ENCODE measurements around the gene SCTR. TPM values are rescaled to one million over a fixed set of nuclear protein-coding genes. Genes with fewer than 3 reads are reported as not detected.

SCTR gene
- total and polyA plus RNA-seq, 3 donors from 2014 or later: 1.1 to 6.6 (median 2.0) TPM

DNA sequence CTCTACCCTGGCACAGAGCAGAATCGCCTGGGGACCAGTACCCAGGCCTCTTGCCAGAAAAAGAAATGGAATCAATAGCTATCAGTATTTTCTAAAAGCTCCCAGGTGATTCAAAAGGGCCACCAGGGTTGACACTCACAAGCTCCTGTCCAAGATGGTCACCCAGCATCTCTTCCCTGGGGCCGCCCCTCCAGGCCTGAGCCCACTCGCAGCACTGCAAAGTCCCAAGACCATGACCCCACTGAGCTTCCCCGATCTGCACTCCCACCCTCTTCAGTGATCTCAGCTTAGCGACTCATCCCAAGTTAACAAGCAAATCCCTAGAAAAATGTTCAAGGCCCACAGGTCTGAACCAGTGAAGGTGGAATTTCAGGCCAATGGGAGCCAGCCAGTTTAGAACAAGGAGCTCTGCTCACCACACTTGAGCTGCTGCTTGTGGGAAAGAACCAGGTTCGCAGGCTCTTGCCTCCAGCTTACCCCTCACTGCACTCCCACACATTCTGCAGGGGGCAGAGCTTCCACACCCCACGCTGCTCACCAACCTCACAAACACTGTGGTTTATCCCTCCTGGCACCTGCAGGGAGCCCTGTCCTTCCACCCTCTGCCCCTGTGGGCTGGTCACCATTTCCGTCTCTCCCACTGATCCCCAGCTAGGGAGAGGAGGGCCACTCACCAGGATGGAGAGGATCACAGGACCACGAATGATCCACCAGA is 72.8 kb downstream of the SCTR start:
- WGBS, 2 donors: 77 to 94% methylated on average over 9 of the region's 9 CpGs
- TF ChIP-seq, protein P1, sequence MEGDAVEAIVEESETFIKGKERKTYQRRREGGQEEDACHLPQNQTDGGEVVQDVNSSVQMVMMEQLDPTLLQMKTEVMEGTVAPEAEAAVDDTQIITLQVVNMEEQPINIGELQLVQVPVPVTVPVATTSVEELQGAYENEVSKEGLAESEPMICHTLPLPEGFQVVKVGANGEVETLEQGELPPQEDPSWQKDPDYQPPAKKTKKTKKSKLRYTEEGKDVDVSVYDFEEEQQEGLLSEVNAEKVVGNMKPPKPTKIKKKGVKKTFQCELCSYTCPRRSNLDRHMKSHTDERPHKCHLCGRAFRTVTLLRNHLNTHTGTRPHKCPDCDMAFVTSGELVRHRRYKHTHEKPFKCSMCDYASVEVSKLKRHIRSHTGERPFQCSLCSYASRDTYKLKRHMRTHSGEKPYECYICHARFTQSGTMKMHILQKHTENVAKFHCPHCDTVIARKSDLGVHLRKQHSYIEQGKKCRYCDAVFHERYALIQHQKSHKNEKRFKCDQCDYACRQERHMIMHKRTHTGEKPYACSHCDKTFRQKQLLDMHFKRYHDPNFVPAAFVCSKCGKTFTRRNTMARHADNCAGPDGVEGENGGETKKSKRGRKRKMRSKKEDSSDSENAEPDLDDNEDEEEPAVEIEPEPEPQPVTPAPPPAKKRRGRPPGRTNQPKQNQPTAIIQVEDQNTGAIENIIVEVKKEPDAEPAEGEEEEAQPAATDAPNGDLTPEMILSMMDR (IDR thresholded peaks at IDR 0.05): no peak
- TF ChIP-seq POLR2A (IDR thresholded peaks at IDR 0.05): no peak
- intact Hi-C loops (cut with DNase I; ENCODE audit: low total_unique reads): no loop called here

GRCh38 chr2:119449521-119449920 is 74.8 kb downstream of the SCTR start:
- TF ChIP-seq, protein P1 (IDR thresholded peaks at IDR 0.05): no peak
- no peak for TF ChIP-seq POLR2A (IDR thresholded peaks at IDR 0.05)
- WGBS, 2 donors: 57 to 80% methylated on average over 3 of the region's 3 CpGs

More for the DNA sequence above, 72.8 kb downstream of the SCTR start:
- H3K27me3 ChIP-seq: no peaks in the 10 kb centered on the region
- no peak overlapping the region for H3K4me3 ChIP-seq
- H3K4me1 ChIP-seq: no peaks in the 10 kb centered on the region
- DNase-seq: no peak
- no peak overlapping the region for H3K27ac ChIP-seq
- H3K9me3 ChIP-seq: no peaks in the 10 kb centered on the region
- no peaks in the 10 kb centered on the region for H3K36me3 ChIP-seq (ENCODE audit: low read depth, missing control alignments)

DNA sequence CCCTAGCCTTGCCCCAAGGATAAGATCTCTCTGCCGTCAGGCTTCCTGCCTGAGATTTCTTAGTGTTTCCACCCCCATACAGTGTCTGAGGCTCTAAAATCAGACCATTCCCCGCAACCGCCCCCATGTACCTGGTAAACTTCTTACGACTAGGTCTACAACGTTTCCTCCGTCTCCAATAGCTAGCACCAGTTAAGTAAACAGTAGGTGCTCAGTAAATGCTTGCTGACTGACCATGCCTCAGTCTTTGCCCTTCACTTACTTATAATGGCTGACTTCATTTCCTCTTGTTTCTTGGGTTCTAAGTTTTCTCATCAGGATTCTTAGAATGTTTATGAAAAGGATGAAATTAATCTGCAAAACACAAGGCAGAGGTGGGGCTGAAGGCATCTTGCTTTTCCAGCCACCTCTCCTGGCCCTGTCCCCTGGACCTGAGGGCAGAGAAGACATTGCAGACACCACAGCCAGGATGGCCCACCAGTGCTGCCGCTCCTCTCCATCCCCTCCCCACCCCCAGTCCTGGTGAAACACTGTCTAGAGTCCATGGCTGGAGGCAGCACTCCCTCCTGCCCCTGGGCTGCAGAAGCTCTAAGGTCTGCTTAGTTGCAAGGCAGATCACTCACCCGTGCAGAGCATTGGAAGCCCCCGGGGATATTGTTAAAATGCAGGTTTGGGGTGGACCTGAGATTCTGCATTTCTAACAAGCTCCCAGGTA is 75.7 kb downstream of the SCTR start:
- H3K4me3 ChIP-seq: no peak overlapping the region
- DNase-seq: no peak
- no peaks in the 10 kb centered on the region for H3K9me3 ChIP-seq
- H3K4me1 ChIP-seq: no peaks in the 10 kb centered on the region
- no peak for TF ChIP-seq POLR2A (IDR thresholded peaks at IDR 0.05)
- TF ChIP-seq, protein P1 (IDR thresholded peaks at IDR 0.05): no peak
- no peaks in the 10 kb centered on the region for H3K27me3 ChIP-seq
- WGBS, 2 donors: 87 to 92% methylated on average over 7 to 9 of the region's 9 CpGs
- no peak overlapping the region for H3K27ac ChIP-seq
- intact Hi-C loops (cut with DNase I; ENCODE audit: low total_unique reads): no loop called here
- H3K36me3 ChIP-seq (ENCODE audit: low read depth, missing control alignments): no peaks in the 10 kb centered on the region

More at GRCh38 chr2:119449521-119449920, 74.8 kb downstream of the SCTR start:
- Histone ChIP-seq H3K27ac (no peak overlapping the region), H3K4me1 (no peaks in the 10 kb centered on the region), H3K27me3 (no peaks in the 10 kb centered on the region), H3K36me3 (ENCODE audit: low read depth, missing control alignments) (no peaks in the 10 kb centered on the region), H3K9me3 (no peaks in the 10 kb centered on the region), H3K4me3 (no peak overlapping the region)
- no peak for DNase-seq
- intact Hi-C loops (cut with DNase I; ENCODE audit: low total_unique reads): no loop called here

DNA sequence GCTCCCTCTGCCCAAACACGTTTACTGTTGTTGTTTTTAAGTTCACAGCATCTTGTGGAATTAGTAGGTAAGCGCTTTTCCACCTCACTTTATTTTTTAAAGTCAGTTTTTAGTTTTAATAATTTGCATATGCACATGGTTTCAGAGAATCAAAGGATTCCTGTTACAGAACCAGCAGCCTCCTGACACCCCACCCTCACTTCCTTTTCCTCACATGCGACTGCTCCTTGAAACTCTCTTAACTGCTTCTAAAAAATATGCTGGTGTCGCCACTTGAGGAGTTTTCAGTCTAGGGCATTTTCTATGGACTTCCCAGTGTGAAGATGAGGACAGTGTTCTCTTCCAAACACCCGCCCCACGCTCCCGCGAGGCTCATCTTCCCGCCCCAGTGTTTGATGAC is 78.2 kb downstream of the SCTR start:
- TF ChIP-seq, protein P1 (IDR thresholded peaks at IDR 0.05): no peak
- no peak for TF ChIP-seq POLR2A (IDR thresholded peaks at IDR 0.05)
- intact Hi-C loops (cut with DNase I; ENCODE audit: low total_unique reads): no loop called here
- WGBS, 2 donors: 74 to 78% methylated on average over 9 of the region's 9 CpGs
- H3K4me3 ChIP-seq: no peak overlapping the region
- H3K4me1 ChIP-seq: no peaks in the 10 kb centered on the region
- no peaks in the 10 kb centered on the region for H3K27me3 ChIP-seq
- no peak for DNase-seq
- H3K9me3 ChIP-seq: no peaks in the 10 kb centered on the region
- no peaks in the 10 kb centered on the region for H3K36me3 ChIP-seq (ENCODE audit: low read depth, missing control alignments)
- H3K27ac ChIP-seq: no peak overlapping the region
